ENCODE measurements around the gene CALU. TPM values are rescaled to one million over a fixed set of nuclear protein-coding genes. Genes with fewer than 3 reads are reported as not detected.

CALU gene
- total RNA-seq, 4 donors from 2014 or later: 23.6 to 1,780 (median 44.0) TPM

DNA sequence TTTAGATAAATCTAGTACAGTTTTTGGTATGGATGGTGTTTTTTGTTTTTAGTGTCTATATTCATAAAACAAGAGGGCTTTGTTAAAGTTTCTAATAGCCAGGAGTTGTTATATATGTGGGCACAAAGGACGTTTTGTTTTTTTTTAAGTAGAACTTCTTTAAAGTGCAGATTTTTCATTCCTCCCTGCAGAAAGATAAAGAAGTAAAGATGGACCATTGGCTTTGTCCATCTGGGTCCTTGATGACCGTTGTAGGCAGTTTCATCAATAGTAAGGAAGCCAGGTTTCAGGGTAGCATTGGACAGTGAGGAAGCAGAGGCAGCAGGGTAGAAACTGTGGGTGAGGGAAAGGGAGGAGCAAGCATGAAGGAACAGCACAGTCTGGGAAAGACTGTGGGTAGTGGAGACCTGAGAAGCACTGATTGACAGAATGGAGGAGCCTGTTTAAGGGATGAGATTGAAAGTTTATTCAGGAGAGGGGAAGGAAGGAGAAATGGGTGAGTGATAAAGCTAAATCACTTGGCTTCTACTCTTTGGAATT lies 5.3 kb downstream of the CALU start:
- TF ChIP-seq, protein P1, sequence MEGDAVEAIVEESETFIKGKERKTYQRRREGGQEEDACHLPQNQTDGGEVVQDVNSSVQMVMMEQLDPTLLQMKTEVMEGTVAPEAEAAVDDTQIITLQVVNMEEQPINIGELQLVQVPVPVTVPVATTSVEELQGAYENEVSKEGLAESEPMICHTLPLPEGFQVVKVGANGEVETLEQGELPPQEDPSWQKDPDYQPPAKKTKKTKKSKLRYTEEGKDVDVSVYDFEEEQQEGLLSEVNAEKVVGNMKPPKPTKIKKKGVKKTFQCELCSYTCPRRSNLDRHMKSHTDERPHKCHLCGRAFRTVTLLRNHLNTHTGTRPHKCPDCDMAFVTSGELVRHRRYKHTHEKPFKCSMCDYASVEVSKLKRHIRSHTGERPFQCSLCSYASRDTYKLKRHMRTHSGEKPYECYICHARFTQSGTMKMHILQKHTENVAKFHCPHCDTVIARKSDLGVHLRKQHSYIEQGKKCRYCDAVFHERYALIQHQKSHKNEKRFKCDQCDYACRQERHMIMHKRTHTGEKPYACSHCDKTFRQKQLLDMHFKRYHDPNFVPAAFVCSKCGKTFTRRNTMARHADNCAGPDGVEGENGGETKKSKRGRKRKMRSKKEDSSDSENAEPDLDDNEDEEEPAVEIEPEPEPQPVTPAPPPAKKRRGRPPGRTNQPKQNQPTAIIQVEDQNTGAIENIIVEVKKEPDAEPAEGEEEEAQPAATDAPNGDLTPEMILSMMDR (IDR thresholded peaks at IDR 0.05): no peak
- TF ChIP-seq POLR2AphosphoS5 (IDR thresholded peaks at IDR 0.05) (no peak), POLR2A (IDR thresholded peaks at IDR 0.05) (no peak), EP300 (IDR thresholded peaks at IDR 0.05; ENCODE audit: low read depth) (no peak)
- intact Hi-C loops (cut with DNase I; ENCODE audit: low total_unique reads) (no loop called here), in situ Hi-C loops (cut with MboI; ENCODE audit: low pct_ligation_motif_present in 1 of 4, low pct_unique_long_range_greater_than_20kb in 1 of 4, low sequenced_read_pairs in 3 of 4) (no loop called here)
- Histone ChIP-seq H3K27ac (no peak overlapping the region), H3K36me3 (peaks cover 0 to 10% (median 5%) of the 10 kb centered on the region in 4 donors), H3K4me1 (peaks cover 8 to 54% (median 21%) of the 10 kb centered on the region in 4 donors), H3K27me3 (no peaks in the 10 kb centered on the region), H3K4me3 (no peak overlapping the region), H3K9me3 (no peaks in the 10 kb centered on the region)
- WGBS, 2 donors (ENCODE audit: low coverage in 1 of 2): 63 to 81% methylated on average over 2 of the region's 2 CpGs
- DNase-seq: no peak

GRCh38 chr7:128745706-128746105 lies 6.5 kb downstream of the CALU start:
- in situ Hi-C loops (cut with MboI; ENCODE audit: low pct_ligation_motif_present in 1 of 4, low pct_unique_long_range_greater_than_20kb in 1 of 4, low sequenced_read_pairs in 3 of 4): no loop called here
- intact Hi-C loops (cut with DNase I; ENCODE audit: low total_unique reads): no loop called here
- no peaks in the 10 kb centered on the region for H3K9me3 ChIP-seq
- WGBS, 2 donors (ENCODE audit: low coverage in 1 of 2): 71 to 80% methylated on average over 1 of the region's 1 CpG
- peaks cover 0 to 44% (median 17%) of the 10 kb centered on the region in 4 donors for H3K4me1 ChIP-seq
- no peak for TF ChIP-seq EP300 (IDR thresholded peaks at IDR 0.05; ENCODE audit: low read depth)
- TF ChIP-seq, protein P1 (IDR thresholded peaks at IDR 0.05): no peak
- TF ChIP-seq POLR2AphosphoS5 (IDR thresholded peaks at IDR 0.05): no peak
- TF ChIP-seq POLR2A (IDR thresholded peaks at IDR 0.05): no peak
- no peak overlapping the region for H3K27ac ChIP-seq
- no peaks in the 10 kb centered on the region for H3K27me3 ChIP-seq
- no peak overlapping the region for H3K4me3 ChIP-seq
- H3K36me3 ChIP-seq: peaks cover 0 to 20% (median 7%) of the 10 kb centered on the region in 4 donors
- no peak for DNase-seq

DNA sequence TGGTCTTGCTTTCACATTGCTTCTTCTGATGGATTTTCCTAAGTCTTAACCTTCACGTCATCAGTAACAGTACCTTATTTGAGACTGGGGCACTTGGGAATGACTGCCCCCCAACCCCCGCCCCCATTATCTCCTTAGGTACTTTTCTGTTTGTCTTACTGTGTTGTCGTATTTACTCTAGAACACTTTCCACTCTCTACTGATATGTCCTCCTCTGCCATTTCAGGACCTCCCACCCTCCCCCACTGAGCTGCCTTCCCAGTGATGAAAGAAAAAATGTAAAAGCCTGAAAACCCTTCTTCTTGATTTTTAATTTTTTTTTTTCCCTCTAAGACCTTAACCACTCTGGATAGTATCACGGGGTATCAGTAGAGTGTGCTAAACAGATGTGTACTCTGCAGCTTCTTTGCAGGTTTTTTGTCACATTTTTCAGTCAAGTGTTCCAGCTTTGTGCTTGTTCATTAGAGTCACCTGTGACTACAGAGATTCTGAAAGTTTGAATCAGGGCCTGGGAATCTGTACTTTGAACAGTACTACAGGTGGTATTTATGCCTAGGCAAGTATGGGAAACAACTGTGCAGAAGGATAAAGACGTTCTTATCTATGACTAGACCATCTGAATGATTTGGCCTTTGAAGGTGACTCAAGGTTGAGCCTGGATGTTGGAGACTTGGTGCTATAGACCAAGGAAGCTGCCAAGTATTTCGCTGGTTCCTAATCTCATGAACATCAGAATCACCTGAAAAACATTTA lies 8.3 kb downstream of the CALU start:
- Histone ChIP-seq H3K4me3 (no peak overlapping the region), H3K9me3 (no peaks in the 10 kb centered on the region), H3K4me1 (peaks cover 0 to 29% (median 6%) of the 10 kb centered on the region in 4 donors), H3K27ac (no peak overlapping the region), H3K27me3 (no peaks in the 10 kb centered on the region), H3K36me3 (peaks cover 0 to 25% (median 10%) of the 10 kb centered on the region in 4 donors)
- in situ Hi-C loops (cut with MboI; ENCODE audit: low pct_ligation_motif_present in 1 of 4, low pct_unique_long_range_greater_than_20kb in 1 of 4, low sequenced_read_pairs in 3 of 4) (no loop called here), intact Hi-C loops (cut with DNase I; ENCODE audit: low total_unique reads) (no loop called here)
- DNase-seq: no peak
- no peak for TF ChIP-seq POLR2A (IDR thresholded peaks at IDR 0.05)
- TF ChIP-seq, protein P1 (IDR thresholded peaks at IDR 0.05): no peak
- no peak for TF ChIP-seq EP300 (IDR thresholded peaks at IDR 0.05; ENCODE audit: low read depth)
- TF ChIP-seq POLR2AphosphoS5 (IDR thresholded peaks at IDR 0.05): no peak
- WGBS, 2 donors (ENCODE audit: low coverage in 1 of 2): 92 to 93% methylated on average over 5 to 6 of the region's 6 CpGs

- in situ Hi-C loops (cut with MboI; ENCODE audit: low pct_ligation_motif_present in 1 of 4, low pct_unique_long_range_greater_than_20kb in 1 of 4, low sequenced_read_pairs in 3 of 4): no loop called here
Measured at GRCh38 chr7:128752251-128752650, 13.1 kb downstream of the CALU start.

More at GRCh38 chr7:128752251-128752650, 13.1 kb downstream of the CALU start:
- DNase-seq: no peak
- intact Hi-C loops (cut with DNase I; ENCODE audit: low total_unique reads): no loop called here
- 92 to 100% methylated on average over 1 of the region's 1 CpG for WGBS, 2 donors (ENCODE audit: low coverage in 1 of 2)
- Histone ChIP-seq H3K27me3 (no peaks in the 10 kb centered on the region), H3K4me1 (peaks cover 0 to 8% (median 3%) of the 10 kb centered on the region in 4 donors), H3K27ac (no peak overlapping the region), H3K4me3 (no peak overlapping the region), H3K36me3 (peaks cover 0 to 37% (median 17%) of the 10 kb centered on the region in 4 donors), H3K9me3 (no peaks in the 10 kb centered on the region)
- TF ChIP-seq EP300 (IDR thresholded peaks at IDR 0.05; ENCODE audit: low read depth) (no peak), POLR2A (IDR thresholded peaks at IDR 0.05) (no peak), POLR2AphosphoS5 (IDR thresholded peaks at IDR 0.05) (no peak)
- TF ChIP-seq, protein P1 (IDR thresholded peaks at IDR 0.05): no peak
